Neural progenitor cell (in vitro differentiated cells): ENCODE measurements around the gene LBR. TPM values are rescaled to one million over a fixed set of nuclear protein-coding genes. Genes with fewer than 3 reads are reported as not detected.

Source experiments
- DNase-seq: peaks from one replicate; pipeline ENCODE4 v3.0.0-alpha.2; 2016; ENCODE audit warnings: low spot score
- H2AFZ ChIP-seq: fragments of 200-600 bp; sonication (generic); replicated peaks from 2 replicates; pipeline ENCODE4 v1.6.1; 2016; ENCODE audit warnings: antibody characterized with exemption
- H3F3A ChIP-seq: fragments of 200-600 bp; sonication (generic); 2 replicates; pipeline ENCODE4 v1.6.1; 2016; ENCODE audit warnings: antibody characterized with exemption, low read depth
- H3K27ac ChIP-seq: fragments of 200-600 bp; sonication (generic); 2 replicates; pipeline ENCODE4 v1.5.1; 2016; ENCODE audit warnings: mild to moderate bottlenecking
- H3K27me3 ChIP-seq: fragments of 200-600 bp; sonication (generic); 2 replicates; pipeline ENCODE4 v1.6.1; 2016; ENCODE audit warnings: mild to moderate bottlenecking, moderate library complexity
- H3K36me3 ChIP-seq: fragments of 200-600 bp; sonication (generic); 2 replicates; pipeline ENCODE4 v1.5.1; 2016
- H3K4me1 ChIP-seq: fragments of 200-600 bp; sonication (generic); 2 replicates; pipeline ENCODE4 v1.6.1; 2016; ENCODE audit warnings: mixed run types
- H3K4me2 ChIP-seq: fragments of 200-600 bp; sonication (generic); 2 replicates; pipeline ENCODE4 v1.6.1; 2016
- H3K4me3 ChIP-seq: fragments of 200-600 bp; sonication (generic); 2 replicates; pipeline ENCODE4 v1.5.1; 2016
- H3K79me2 ChIP-seq: fragments of 200-600 bp; sonication (generic); 2 replicates; pipeline ENCODE4 v1.6.1; 2016; ENCODE audit warnings: low read depth
- H3K9ac ChIP-seq: fragments of 200-600 bp; sonication (generic); 2 replicates; pipeline ENCODE4 v1.6.1; 2016
- H3K9me3 ChIP-seq: fragments of 200-600 bp; sonication (generic); 2 replicates; pipeline ENCODE4 v1.5.1; 2016; ENCODE audit warnings: low read depth
- H4K20me1 ChIP-seq: fragments of 200-600 bp; sonication (generic); 2 replicates; pipeline ENCODE4 v1.6.1; 2016; ENCODE audit warnings: low read depth
- H3K27ac Mint-ChIP-seq: 3 replicates; pipeline ENCODE4 v1.8.0; 2021; ENCODE audit warnings: mixed read lengths
- H3K27me3 Mint-ChIP-seq: 2 replicates; pipeline ENCODE4 v1.8.0; 2022; ENCODE audit warnings: low read depth, mild to moderate bottlenecking, inconsistent platforms, moderate library complexity, mixed read lengths; ENCODE audit not compliant: insufficient read depth
- H3K36me3 Mint-ChIP-seq: 3 replicates; pipeline ENCODE4 v1.8.0; 2021; ENCODE audit warnings: mixed read lengths
- H3K4me1 Mint-ChIP-seq: 3 replicates; pipeline ENCODE4 v1.8.0; 2021; ENCODE audit warnings: mixed read lengths
- H3K4me3 Mint-ChIP-seq: 3 replicates; pipeline ENCODE4 v1.8.0; 2021; ENCODE audit warnings: mild to moderate bottlenecking, moderate library complexity, mixed read lengths
- H3K9me3 Mint-ChIP-seq: 3 replicates; pipeline ENCODE4 v1.8.0; 2020; ENCODE audit warnings: mixed read lengths
- CTCF ChIP-seq: fragments of 200-600 bp; sonication (generic); IDR thresholded peaks from 2 replicates; pipeline ENCODE4 v1.5.1; 2017; ENCODE audit warnings: antibody characterized with exemption, mild to moderate bottlenecking
- EZH2 ChIP-seq: fragments of 200-600 bp; sonication (generic); IDR thresholded peaks from 2 replicates; pipeline ENCODE4 v1.6.1; 2017; ENCODE audit warnings: antibody characterized with exemption, mild to moderate bottlenecking, moderate library complexity
- EZH2phosphoT487 ChIP-seq: fragments of 200-600 bp; sonication (generic); IDR thresholded peaks from 2 replicates; pipeline ENCODE4 v1.6.1; 2017; ENCODE audit warnings: antibody characterized with exemption
- total RNA-seq: library from RNA; depleted of rRNA; stranded (reverse); fragments of >200 nt; gene quantifications from 2 replicates; pipeline ENCODE4 v1.2.3, GENCODE V29; 2015; ENCODE audit warnings: low replicate concordance

Gene LBR
- total RNA-seq, 1 donor from 2014 or later, result 171 TPM

DNA sequence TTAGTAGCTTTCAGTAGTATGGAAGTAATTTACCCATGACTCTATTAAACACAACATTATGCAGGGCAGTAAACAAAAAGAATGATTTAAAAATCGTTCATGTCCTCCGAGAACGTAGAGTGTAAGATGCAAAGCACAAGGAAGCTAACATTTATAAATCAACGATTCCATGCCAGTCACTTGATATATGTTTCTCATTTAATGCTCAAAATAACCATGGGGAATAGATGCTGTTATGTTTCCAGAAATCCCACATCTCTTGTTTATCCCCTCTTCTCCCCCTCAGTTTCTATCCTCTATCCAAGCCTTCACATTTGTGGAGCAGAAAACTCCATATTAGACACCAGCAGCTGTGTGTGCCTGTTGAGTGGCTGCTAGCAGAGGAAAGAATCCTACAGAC is 52.8 kb downstream of the LBR start:
- Histone ChIP-seq H3K4me1 (no peaks in the 10 kb centered on the region), H3K36me3 (no peaks in the 10 kb centered on the region), H3K4me3 (no peak overlapping the region), H3K79me2 (no peaks in the 10 kb centered on the region), H3K9me3 (no peaks in the 10 kb centered on the region), H2AFZ (no peak overlapping the region), H3K27ac (no peak overlapping the region), H4K20me1 (no peaks in the 10 kb centered on the region), H3K4me2 (no peak overlapping the region), H3K9ac (no peak overlapping the region), H3F3A (peaks cover 2% of the 10 kb centered on the region), H3K27me3 (no peaks in the 10 kb centered on the region)
- Mint-ChIP-seq H3K27ac (no peak overlapping the region), H3K4me3 (no peak overlapping the region), H3K4me1 (peaks cover 4% of the 10 kb centered on the region), H3K27me3 (no peaks in the 10 kb centered on the region), H3K36me3 (no peaks in the 10 kb centered on the region), H3K9me3 (no peaks in the 10 kb centered on the region)
- TF ChIP-seq EZH2 (no peak), EZH2phosphoT487 (no peak), CTCF (no peak)
- DNase-seq, result no peak

DNA sequence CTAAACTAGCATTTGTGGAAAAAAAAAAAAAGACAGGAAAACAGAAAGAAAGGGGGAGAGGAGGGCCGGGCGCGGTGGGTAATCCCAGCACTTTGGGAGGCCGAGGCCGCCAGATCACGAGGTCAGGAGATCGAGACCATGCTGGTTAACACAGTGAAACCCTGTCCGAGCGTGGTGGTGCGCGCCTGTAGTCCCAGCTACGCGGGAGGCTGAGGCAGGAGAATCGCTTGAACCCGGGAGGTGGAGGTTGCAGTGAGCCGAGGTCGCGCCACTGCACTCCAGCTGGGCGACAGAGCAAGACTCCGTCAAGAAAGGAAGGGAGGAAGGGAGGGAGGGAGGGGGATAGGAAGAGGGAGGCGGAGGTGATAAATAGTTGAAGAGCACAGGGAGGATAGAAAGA is 54.7 kb downstream of the LBR start:
- H3K36me3 Mint-ChIP-seq, result no peaks in the 10 kb centered on the region
- H3K27ac Mint-ChIP-seq, result no peak overlapping the region
- no peaks in the 10 kb centered on the region for H3K9me3 Mint-ChIP-seq
- no peak overlapping the region for H3K4me3 Mint-ChIP-seq
- TF ChIP-seq EZH2 (no peak), EZH2phosphoT487 (no peak), CTCF (no peak)
- DNase-seq, result no peak
- H3K4me1 Mint-ChIP-seq, result no peaks in the 10 kb centered on the region
- Histone ChIP-seq H3K4me2 (no peak overlapping the region), H2AFZ (no peak overlapping the region), H3F3A (no peaks in the 10 kb centered on the region), H3K27me3 (no peaks in the 10 kb centered on the region), H3K4me3 (no peak overlapping the region), H3K27ac (no peak overlapping the region), H3K79me2 (no peaks in the 10 kb centered on the region), H3K9ac (no peak overlapping the region), H3K36me3 (no peaks in the 10 kb centered on the region), H3K9me3 (no peaks in the 10 kb centered on the region), H3K4me1 (no peaks in the 10 kb centered on the region), H4K20me1 (no peaks in the 10 kb centered on the region)
- no peaks in the 10 kb centered on the region for H3K27me3 Mint-ChIP-seq

- H3K9ac ChIP-seq, result no peak overlapping the region
- no peak for TF ChIP-seq CTCF
- no peak for TF ChIP-seq EZH2phosphoT487
- TF ChIP-seq EZH2, result no peak
- no peak overlapping the region for H3K4me3 ChIP-seq
- no peak overlapping the region for H2AFZ ChIP-seq
- H3K4me1 Mint-ChIP-seq, result no peaks in the 10 kb centered on the region
- H3K4me1 ChIP-seq, result peaks cover 3% of the 10 kb centered on the region
- no peaks in the 10 kb centered on the region for H3K27me3 Mint-ChIP-seq
- H3K27ac Mint-ChIP-seq, result no peak overlapping the region
- no peak for DNase-seq
- H3F3A ChIP-seq, result no peaks in the 10 kb centered on the region
- no peaks in the 10 kb centered on the region for H3K9me3 ChIP-seq
- H3K36me3 Mint-ChIP-seq, result no peaks in the 10 kb centered on the region
- H3K79me2 ChIP-seq, result no peaks in the 10 kb centered on the region
- H3K9me3 Mint-ChIP-seq, result no peaks in the 10 kb centered on the region
- H3K27ac ChIP-seq, result no peak overlapping the region
- no peaks in the 10 kb centered on the region for H3K36me3 ChIP-seq
- H4K20me1 ChIP-seq, result no peaks in the 10 kb centered on the region
- H3K4me3 Mint-ChIP-seq, result no peak overlapping the region
- no peak overlapping the region for H3K4me2 ChIP-seq
- H3K27me3 ChIP-seq, result no peaks in the 10 kb centered on the region
These were observed 56.4 kb downstream of the LBR start for GRCh38 chr1:225371366-225372010.
